ENCODE data around the gene BUD23.

DNA sequence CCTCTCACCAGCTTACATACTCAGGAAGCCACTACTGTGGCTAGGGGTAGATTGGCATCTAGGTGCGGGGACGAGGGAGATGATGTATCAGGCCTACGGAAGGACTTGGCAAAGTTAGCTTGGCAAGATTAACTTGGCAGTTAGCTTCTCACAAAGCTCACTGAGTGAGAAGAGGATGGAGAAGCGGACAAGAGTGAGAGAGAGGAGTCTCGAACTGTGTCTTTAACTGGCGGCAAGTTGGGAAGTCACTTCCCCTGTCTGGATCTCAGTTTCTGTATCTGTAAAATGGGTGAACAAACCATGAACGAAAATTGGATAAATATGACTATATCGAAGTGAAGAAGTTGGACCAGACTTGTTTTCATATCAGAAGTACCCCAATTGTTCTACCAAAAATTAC, 49.6 kb upstream of the BUD23 start:
- TF ChIP-seq POLR2AphosphoS5 (IDR thresholded peaks at IDR 0.05; ENCODE audit: control insufficient read depth, insufficient read depth, low read depth, low read length) (no peak), PTTG1 (tag; IDR thresholded peaks at IDR 0.05; ENCODE audit: low read depth) (no peak), PBX2 (CRISPR knock-in tag; IDR thresholded peaks at IDR 0.05; ENCODE audit: low read depth) (no peak), PBX2 (tag; conservative IDR thresholded peaks at IDR 0.05; ENCODE audit: low read depth) (no peak), NFE2L1 (tag; IDR thresholded peaks at IDR 0.05; ENCODE audit: borderline replicate concordance, low read depth) (no peak), CTCF (IDR thresholded peaks at IDR 0.05 in 2 of 3, conservative IDR thresholded peaks at IDR 0.05 in 1 of 3; ENCODE audit: insufficient read depth in 2 of 3, low read depth in 1 of 3, low read length in 3 of 3) (no peak), MEF2D (tag; conservative IDR thresholded peaks at IDR 0.05; ENCODE audit: low read depth) (no peak)
